ES-I3 (cell line): ENCODE measurements around the gene CACNB4.

Experiments
- H3K36me3 ChIP-seq: 2 replicates; pipeline ENCODE4 v1.6.1; 2013; ENCODE audit warnings: mild to moderate bottlenecking, low read length, control low read depth, moderate library complexity; ENCODE audit not compliant: insufficient read depth
- H3K4me1 ChIP-seq: 2 replicates; pipeline ENCODE4 v1.6.1; 2013; ENCODE audit warnings: mild to moderate bottlenecking, control low read depth, low read length; ENCODE audit not compliant: insufficient read depth
- H3K9ac ChIP-seq: 2 replicates; pipeline ENCODE4 v1.6.1; 2013; ENCODE audit warnings: low read depth, mild to moderate bottlenecking, low read length, moderate library complexity
- H3K9me3 ChIP-seq: 2 replicates; pipeline ENCODE4 v1.6.1; 2013; ENCODE audit warnings: mild to moderate bottlenecking, low read length, moderate library complexity; ENCODE audit not compliant: control insufficient read depth, insufficient read depth

CACNB4 gene

GRCh38 chr2:151872463-151872862 is 226.4 kb downstream of the CACNB4 start:
- Histone ChIP-seq H3K36me3 (no peaks in the 10 kb centered on the region), H3K4me1 (no peaks in the 10 kb centered on the region), H3K9ac (no peak overlapping the region), H3K9me3 (no peaks in the 10 kb centered on the region)

GRCh38 chr2:151869291-151869690 is 229.6 kb downstream of the CACNB4 start:
- Histone ChIP-seq H3K4me1 (no peaks in the 10 kb centered on the region), H3K36me3 (no peaks in the 10 kb centered on the region), H3K9me3 (no peaks in the 10 kb centered on the region), H3K9ac (no peak overlapping the region)

GRCh38 chr2:151862700-151863099 is 236.1 kb downstream of the CACNB4 start:
- no peaks in the 10 kb centered on the region for H3K9me3 ChIP-seq
- H3K9ac ChIP-seq = no peak overlapping the region
- H3K4me1 ChIP-seq = no peaks in the 10 kb centered on the region
- H3K36me3 ChIP-seq = no peaks in the 10 kb centered on the region

GRCh38 chr2:151861174-151861573 is 237.7 kb downstream of the CACNB4 start:
- no peaks in the 10 kb centered on the region for H3K9me3 ChIP-seq
- no peak overlapping the region for H3K9ac ChIP-seq
- no peaks in the 10 kb centered on the region for H3K36me3 ChIP-seq
- H3K4me1 ChIP-seq = no peaks in the 10 kb centered on the region

- no peak overlapping the region for H3K9ac ChIP-seq
- no peaks in the 10 kb centered on the region for H3K9me3 ChIP-seq
- no peaks in the 10 kb centered on the region for H3K4me1 ChIP-seq
- no peaks in the 10 kb centered on the region for H3K36me3 ChIP-seq
Measured at GRCh38 chr2:151860613-151861146, 238.2 kb downstream of the CACNB4 start.

GRCh38 chr2:151860210-151860609 is 238.6 kb downstream of the CACNB4 start:
- no peak overlapping the region for H3K9ac ChIP-seq
- no peaks in the 10 kb centered on the region for H3K4me1 ChIP-seq
- no peaks in the 10 kb centered on the region for H3K9me3 ChIP-seq
- H3K36me3 ChIP-seq = no peaks in the 10 kb centered on the region

GRCh38 chr2:151857650-151858049 is 241.2 kb downstream of the CACNB4 start:
- H3K36me3 ChIP-seq = no peaks in the 10 kb centered on the region
- H3K4me1 ChIP-seq = no peaks in the 10 kb centered on the region
- no peaks in the 10 kb centered on the region for H3K9me3 ChIP-seq
- no peak overlapping the region for H3K9ac ChIP-seq

- Histone ChIP-seq H3K4me1 (no peaks in the 10 kb centered on the region), H3K36me3 (no peaks in the 10 kb centered on the region), H3K9me3 (no peaks in the 10 kb centered on the region), H3K9ac (no peak overlapping the region)
Measured at GRCh38 chr2:151855111-151855510, 243.7 kb downstream of the CACNB4 start.

GRCh38 chr2:151853070-151853758 is 245.6 kb downstream of the CACNB4 start:
- H3K36me3 ChIP-seq = no peaks in the 10 kb centered on the region
- H3K9me3 ChIP-seq = no peaks in the 10 kb centered on the region
- no peaks in the 10 kb centered on the region for H3K4me1 ChIP-seq
- H3K9ac ChIP-seq = no peak overlapping the region

GRCh38 chr2:151852260-151853069 is 246.4 kb downstream of the CACNB4 start:
- Histone ChIP-seq H3K9ac (no peak overlapping the region), H3K9me3 (no peaks in the 10 kb centered on the region), H3K36me3 (no peaks in the 10 kb centered on the region), H3K4me1 (no peaks in the 10 kb centered on the region)

- Histone ChIP-seq H3K4me1 (no peaks in the 10 kb centered on the region), H3K36me3 (no peaks in the 10 kb centered on the region), H3K9ac (no peak overlapping the region), H3K9me3 (no peaks in the 10 kb centered on the region)
Measured at GRCh38 chr2:151851761-151852160, 247.1 kb downstream of the CACNB4 start.

GRCh38 chr2:151849413-151850010 is 249.3 kb downstream of the CACNB4 start:
- H3K36me3 ChIP-seq = no peaks in the 10 kb centered on the region
- H3K9me3 ChIP-seq = no peaks in the 10 kb centered on the region
- H3K4me1 ChIP-seq = no peaks in the 10 kb centered on the region
- H3K9ac ChIP-seq = no peak overlapping the region

GRCh38 chr2:151845884-151846283 is 253.0 kb downstream of the CACNB4 start:
- Histone ChIP-seq H3K36me3 (no peaks in the 10 kb centered on the region), H3K4me1 (no peaks in the 10 kb centered on the region), H3K9ac (no peak overlapping the region), H3K9me3 (no peaks in the 10 kb centered on the region)

- no peaks in the 10 kb centered on the region for H3K36me3 ChIP-seq
Measured at GRCh38 chr2:151845481-151845880, 253.4 kb downstream of the CACNB4 start.

More at GRCh38 chr2:151845481-151845880, 253.4 kb downstream of the CACNB4 start:
- no peak overlapping the region for H3K9ac ChIP-seq
- no peaks in the 10 kb centered on the region for H3K9me3 ChIP-seq
- no peaks in the 10 kb centered on the region for H3K4me1 ChIP-seq
